ENCODE data around the gene ASCC3. TPM values are rescaled to one million over a fixed set of nuclear protein-coding genes. Genes with fewer than 3 reads are reported as not detected.
A peak's percentile ranks its signal among the peaks of the same experiment; 100 is the strongest.

The ASCC3 gene
- total RNA-seq, 1 donor from 2014 or later: 62.9 TPM

- no peak overlapping the region for H3K27ac Mint-ChIP-seq
Observed at GRCh38 chr6:100724696-100725095, 156.4 kb downstream of the ASCC3 start.

DNA sequence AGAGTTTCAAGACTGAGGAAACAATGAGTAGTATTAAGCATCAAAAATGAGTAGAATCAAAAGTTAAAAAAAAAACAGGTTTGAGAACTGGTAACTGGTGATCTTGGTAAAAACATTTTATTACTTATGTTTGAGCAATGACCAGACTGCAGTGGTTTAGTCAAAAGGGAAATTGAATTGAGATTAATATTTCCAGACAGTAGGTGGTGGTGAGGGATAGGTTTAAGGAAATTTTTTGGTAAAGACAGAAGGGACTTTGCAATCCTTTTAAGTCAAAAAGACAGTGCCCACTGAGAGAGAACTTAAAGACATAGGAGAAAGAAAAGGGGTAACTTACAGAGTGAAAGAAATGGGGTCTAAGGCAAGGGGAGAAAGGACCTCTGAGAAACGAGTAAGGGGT is 156.9 kb downstream of the ASCC3 start:
- intact Hi-C loops (cut with micrococcal nuclease): no loop called here
- peaks cover 6% of the 10 kb centered on the region for H3K4me1 Mint-ChIP-seq (ENCODE audit: low read depth)
- no peak overlapping the region for H3K4me3 Mint-ChIP-seq (ENCODE audit: low read depth)
- no peaks in the 10 kb centered on the region for H3K27me3 Mint-ChIP-seq (ENCODE audit: low read depth)
- H3K27ac Mint-ChIP-seq: no peak overlapping the region
- peaks cover 19% of the 10 kb centered on the region for H3K36me3 Mint-ChIP-seq (ENCODE audit: low read depth)
- DNase-seq (ENCODE audit: low spot score): no peak
- H3K9me3 Mint-ChIP-seq: no peaks in the 10 kb centered on the region

More at GRCh38 chr6:100724696-100725095, 156.4 kb downstream of the ASCC3 start:
- Mint-ChIP-seq H3K4me1 (ENCODE audit: low read depth) (peaks cover 6% of the 10 kb centered on the region), H3K9me3 (no peaks in the 10 kb centered on the region), H3K36me3 (ENCODE audit: low read depth) (peaks cover 19% of the 10 kb centered on the region), H3K27me3 (ENCODE audit: low read depth) (no peaks in the 10 kb centered on the region), H3K4me3 (ENCODE audit: low read depth) (no peak overlapping the region)
- intact Hi-C loops (cut with micrococcal nuclease): no loop called here
- no peak for DNase-seq (ENCODE audit: low spot score)

DNA sequence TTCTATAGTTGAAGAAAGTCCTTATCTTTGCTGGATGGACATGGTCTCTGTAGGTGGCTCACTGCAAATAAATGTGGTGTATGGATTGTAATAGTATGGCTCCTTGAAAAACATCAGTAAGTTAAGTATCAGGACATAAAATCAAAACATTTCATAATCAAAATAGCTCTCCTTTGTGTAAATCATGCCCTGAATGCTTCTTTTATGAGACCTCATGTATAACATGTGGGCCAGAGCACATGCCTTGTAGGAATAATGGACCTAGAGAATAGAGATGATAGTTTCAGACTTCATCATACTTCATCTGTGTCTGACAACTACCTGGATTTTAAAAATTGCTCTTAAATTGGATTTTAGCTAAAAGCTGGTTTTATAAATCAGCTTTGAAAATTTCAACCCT is 159.9 kb downstream of the ASCC3 start:
- Mint-ChIP-seq H3K36me3 (ENCODE audit: low read depth) (peaks cover 23% of the 10 kb centered on the region), H3K4me3 (ENCODE audit: low read depth) (no peak overlapping the region), H3K9me3 (no peaks in the 10 kb centered on the region), H3K4me1 (ENCODE audit: low read depth) (peaks cover 6% of the 10 kb centered on the region), H3K27me3 (ENCODE audit: low read depth) (no peaks in the 10 kb centered on the region), H3K27ac (no peak overlapping the region)
- no peak for DNase-seq (ENCODE audit: low spot score)
- intact Hi-C loops (cut with micrococcal nuclease): no loop called here

DNA sequence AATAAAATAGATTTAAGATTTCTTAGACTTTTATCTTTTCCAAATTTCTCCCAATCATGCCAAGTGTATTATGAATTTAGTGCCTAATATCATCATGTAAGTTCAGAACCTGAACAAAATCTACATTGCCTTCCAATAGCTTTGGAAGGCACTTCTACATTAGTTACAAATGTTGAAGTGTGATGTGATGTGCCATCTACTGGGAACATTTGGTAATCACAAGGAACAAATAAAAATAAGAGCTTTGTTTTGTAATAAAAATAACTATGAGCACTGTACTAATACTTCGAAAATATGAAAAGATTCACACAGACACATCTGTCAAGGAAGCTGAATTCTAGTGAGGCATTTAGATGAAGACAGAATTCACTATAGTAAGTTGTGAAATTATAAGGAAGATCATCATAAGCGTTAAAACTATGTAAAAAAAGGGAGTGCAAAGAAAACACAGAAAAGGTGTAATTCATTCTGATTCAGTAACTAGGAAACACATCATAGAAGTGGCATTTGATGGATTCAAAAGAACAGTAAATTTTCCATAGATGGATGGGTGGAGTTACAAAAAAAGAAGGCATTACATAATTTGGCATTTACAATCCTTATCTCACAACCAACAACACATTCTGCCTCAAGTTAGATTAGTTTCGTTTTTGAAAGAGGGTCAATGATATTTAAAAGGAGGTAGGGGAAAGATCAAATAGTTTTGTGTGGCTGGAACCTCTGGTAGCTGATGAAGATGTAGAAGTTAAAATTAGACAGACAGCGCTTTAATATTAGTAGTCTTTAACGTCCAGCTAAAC is 161.0 kb downstream of the ASCC3 start:
- Mint-ChIP-seq H3K27me3 (ENCODE audit: low read depth) (no peaks in the 10 kb centered on the region), H3K4me1 (ENCODE audit: low read depth) (peaks cover 6% of the 10 kb centered on the region), H3K27ac (no peak overlapping the region), H3K9me3 (no peaks in the 10 kb centered on the region), H3K4me3 (ENCODE audit: low read depth) (no peak overlapping the region), H3K36me3 (ENCODE audit: low read depth) (peaks cover 23% of the 10 kb centered on the region)
- DNase-seq (ENCODE audit: low spot score): no peak
- intact Hi-C loops (cut with micrococcal nuclease): no loop called here

GRCh38 chr6:100712997-100713396 is 168.1 kb downstream of the ASCC3 start:
- intact Hi-C loops (cut with micrococcal nuclease): no loop called here
- H3K4me1 Mint-ChIP-seq (ENCODE audit: low read depth): no peaks in the 10 kb centered on the region

DNA sequence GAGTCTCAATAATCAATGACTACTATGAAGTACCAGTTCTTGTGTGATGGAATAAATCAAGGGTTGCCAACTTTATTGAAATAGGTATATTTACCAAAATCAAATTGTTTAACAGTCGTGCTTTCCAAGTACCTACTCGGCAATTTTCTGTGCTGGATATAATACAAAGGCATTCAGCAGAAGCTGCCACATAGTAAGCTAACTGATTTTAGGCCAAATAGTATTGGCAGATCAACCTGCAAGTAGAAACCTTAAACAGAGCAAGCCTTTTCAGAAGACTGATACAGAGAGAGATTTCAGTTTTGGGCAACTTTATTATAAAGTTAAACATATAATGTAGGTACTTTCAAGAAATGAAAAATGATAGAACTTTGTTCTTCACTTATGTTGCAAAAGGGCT is 174.6 kb downstream of the ASCC3 start:
- intact Hi-C loops (cut with micrococcal nuclease): no loop called here
- Mint-ChIP-seq H3K4me1 (ENCODE audit: low read depth) (peaks cover 7% of the 10 kb centered on the region), H3K27me3 (ENCODE audit: low read depth) (no peaks in the 10 kb centered on the region), H3K36me3 (ENCODE audit: low read depth) (peaks cover 24% of the 10 kb centered on the region), H3K9me3 (peaks cover 10% of the 10 kb centered on the region), H3K4me3 (ENCODE audit: low read depth) (no peak overlapping the region), H3K27ac (no peak overlapping the region)
- no peak for DNase-seq (ENCODE audit: low spot score)

More at GRCh38 chr6:100712997-100713396, 168.1 kb downstream of the ASCC3 start:
- no peak overlapping the region for H3K4me3 Mint-ChIP-seq (ENCODE audit: low read depth)
- no peak for DNase-seq (ENCODE audit: low spot score)
- H3K9me3 Mint-ChIP-seq: no peaks in the 10 kb centered on the region
- no peaks in the 10 kb centered on the region for H3K27me3 Mint-ChIP-seq (ENCODE audit: low read depth)
- no peak overlapping the region for H3K27ac Mint-ChIP-seq
- peaks cover 22% of the 10 kb centered on the region for H3K36me3 Mint-ChIP-seq (ENCODE audit: low read depth)

DNA sequence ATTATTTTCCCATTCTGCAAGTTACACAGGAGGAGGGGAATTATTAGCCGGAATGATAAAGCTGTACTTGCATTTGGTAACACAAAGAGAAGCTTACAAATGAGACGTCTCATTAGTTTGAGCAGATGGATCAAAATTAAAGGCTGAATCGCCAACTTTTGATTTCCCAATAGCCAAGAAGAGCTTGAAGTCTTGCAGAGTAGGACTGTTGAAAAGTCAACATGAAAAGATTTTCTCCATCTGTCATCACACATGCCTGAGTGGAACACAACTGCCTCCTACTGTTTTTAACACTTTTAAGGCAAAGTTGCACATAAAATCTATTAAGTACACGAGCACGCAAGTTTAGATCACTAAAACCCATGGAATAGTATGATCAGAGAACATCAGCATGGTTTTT is 176.2 kb downstream of the ASCC3 start:
- H3K27me3 Mint-ChIP-seq (ENCODE audit: low read depth): no peaks in the 10 kb centered on the region

GRCh38 chr6:100701728-100702127 is 179.4 kb downstream of the ASCC3 start:
- H3K9me3 Mint-ChIP-seq: peaks cover 23% of the 10 kb centered on the region
- DNase-seq (ENCODE audit: low spot score): no peak
- H3K4me1 Mint-ChIP-seq (ENCODE audit: low read depth): peaks cover 7% of the 10 kb centered on the region
- peaks cover 46% of the 10 kb centered on the region for H3K36me3 Mint-ChIP-seq (ENCODE audit: low read depth)
- no peak overlapping the region for H3K4me3 Mint-ChIP-seq (ENCODE audit: low read depth)
- peak overlapping the region; percentile 17 for H3K27ac Mint-ChIP-seq
- intact Hi-C loops (cut with micrococcal nuclease): no loop called here
- no peaks in the 10 kb centered on the region for H3K27me3 Mint-ChIP-seq (ENCODE audit: low read depth)

More for the DNA sequence above, 176.2 kb downstream of the ASCC3 start:
- no peak for DNase-seq (ENCODE audit: low spot score)
- peaks cover 15% of the 10 kb centered on the region for H3K9me3 Mint-ChIP-seq
- H3K27ac Mint-ChIP-seq: no peak overlapping the region
- H3K36me3 Mint-ChIP-seq (ENCODE audit: low read depth): peaks cover 36% of the 10 kb centered on the region
- H3K4me1 Mint-ChIP-seq (ENCODE audit: low read depth): peaks cover 7% of the 10 kb centered on the region
- no peak overlapping the region for H3K4me3 Mint-ChIP-seq (ENCODE audit: low read depth)
- intact Hi-C loops (cut with micrococcal nuclease): no loop called here

DNA sequence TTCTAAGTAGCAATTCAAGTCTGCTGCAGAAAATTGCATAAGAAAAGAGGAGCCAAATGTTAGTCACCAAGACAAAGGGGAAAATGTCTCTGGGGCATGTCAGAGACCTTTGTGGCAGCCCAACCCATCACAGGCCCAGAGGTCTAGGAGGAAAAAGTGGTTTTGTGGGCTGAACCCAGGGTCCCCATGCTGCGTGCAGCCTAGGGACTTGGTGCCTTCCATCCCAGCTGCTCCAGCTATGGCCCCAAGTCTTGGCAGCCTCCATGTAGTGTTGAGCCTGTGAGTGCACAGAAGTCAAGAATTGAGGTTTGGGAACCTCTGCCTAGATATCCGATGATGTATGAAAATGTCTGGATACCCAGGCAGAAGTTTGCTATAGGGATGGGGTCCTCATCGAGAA is 181.1 kb downstream of the ASCC3 start:
- Mint-ChIP-seq H3K4me1 (ENCODE audit: low read depth) (peaks cover 7% of the 10 kb centered on the region), H3K27ac (no peak overlapping the region), H3K27me3 (ENCODE audit: low read depth) (no peaks in the 10 kb centered on the region), H3K4me3 (ENCODE audit: low read depth) (no peak overlapping the region), H3K36me3 (ENCODE audit: low read depth) (peaks cover 42% of the 10 kb centered on the region), H3K9me3 (peaks cover 23% of the 10 kb centered on the region)
- intact Hi-C loops (cut with micrococcal nuclease): no loop called here
- no peak for DNase-seq (ENCODE audit: low spot score)

DNA sequence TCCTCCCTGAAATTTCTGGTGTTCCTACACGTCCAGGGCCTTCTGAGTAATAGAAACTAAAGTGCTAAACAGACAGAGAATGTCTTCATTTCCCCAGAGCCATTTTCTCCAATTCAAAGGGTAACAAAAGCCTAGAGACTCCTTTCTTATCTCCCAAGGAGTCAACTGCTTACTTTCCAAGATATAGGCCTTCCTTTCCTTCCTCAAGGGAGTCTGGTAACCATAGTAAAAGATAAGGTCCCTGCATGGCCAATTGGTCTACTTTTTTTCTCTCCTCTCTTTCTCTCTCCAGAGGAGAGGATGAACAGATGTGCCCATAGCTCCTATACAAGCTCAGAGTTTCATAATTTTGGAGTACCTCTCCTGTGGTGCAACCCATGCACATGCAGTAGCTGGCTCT is 185.7 kb downstream of the ASCC3 start:
- no peak for DNase-seq (ENCODE audit: low spot score)
- Mint-ChIP-seq H3K4me3 (ENCODE audit: low read depth) (no peak overlapping the region), H3K9me3 (peaks cover 8% of the 10 kb centered on the region), H3K27ac (no peak overlapping the region), H3K27me3 (ENCODE audit: low read depth) (no peaks in the 10 kb centered on the region), H3K4me1 (ENCODE audit: low read depth) (no peaks in the 10 kb centered on the region), H3K36me3 (ENCODE audit: low read depth) (peaks cover 17% of the 10 kb centered on the region)
- intact Hi-C loops (cut with micrococcal nuclease): no loop called here

GRCh38 chr6:100693249-100693927 is 187.7 kb downstream of the ASCC3 start:
- H3K27ac Mint-ChIP-seq: no peak overlapping the region
- H3K4me1 Mint-ChIP-seq (ENCODE audit: low read depth): peaks cover 1% of the 10 kb centered on the region
- intact Hi-C loops (cut with micrococcal nuclease): no loop called here

DNA sequence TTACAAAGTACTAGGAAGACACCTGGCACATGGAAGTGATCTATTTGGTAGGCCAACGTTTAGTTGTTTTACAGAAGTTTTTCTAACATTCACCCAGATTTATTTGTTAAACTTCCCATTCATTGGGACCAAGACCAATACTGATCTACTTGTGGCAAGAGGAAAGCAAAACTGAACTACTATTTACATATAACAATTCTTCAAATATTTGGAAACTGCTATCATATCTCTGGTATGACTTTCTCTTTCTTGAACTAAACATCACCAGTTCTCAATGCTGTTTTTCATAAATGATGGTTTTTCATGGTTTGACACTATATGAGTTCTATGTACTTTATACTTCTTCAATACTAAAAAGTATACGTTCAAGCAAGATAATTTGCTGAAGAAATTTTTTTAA is 189.2 kb downstream of the ASCC3 start:
- H3K27me3 Mint-ChIP-seq (ENCODE audit: low read depth): no peaks in the 10 kb centered on the region
- H3K9me3 Mint-ChIP-seq: no peaks in the 10 kb centered on the region
- H3K4me3 Mint-ChIP-seq (ENCODE audit: low read depth): no peak overlapping the region
- H3K4me1 Mint-ChIP-seq (ENCODE audit: low read depth): peaks cover 1% of the 10 kb centered on the region
- H3K36me3 Mint-ChIP-seq (ENCODE audit: low read depth): peaks cover 3% of the 10 kb centered on the region
- intact Hi-C loops (cut with micrococcal nuclease): no loop called here
- H3K27ac Mint-ChIP-seq: no peak overlapping the region
- no peak for DNase-seq (ENCODE audit: low spot score)

More at GRCh38 chr6:100693249-100693927, 187.7 kb downstream of the ASCC3 start:
- Mint-ChIP-seq H3K27me3 (ENCODE audit: low read depth) (no peaks in the 10 kb centered on the region), H3K4me3 (ENCODE audit: low read depth) (no peak overlapping the region), H3K9me3 (no peaks in the 10 kb centered on the region), H3K36me3 (ENCODE audit: low read depth) (no peaks in the 10 kb centered on the region)
- DNase-seq (ENCODE audit: low spot score): no peak

- DNase-seq (ENCODE audit: low spot score): no peak
- H3K27me3 Mint-ChIP-seq (ENCODE audit: low read depth): no peaks in the 10 kb centered on the region
- H3K36me3 Mint-ChIP-seq (ENCODE audit: low read depth): peaks cover 3% of the 10 kb centered on the region
- H3K4me1 Mint-ChIP-seq (ENCODE audit: low read depth): peaks cover 1% of the 10 kb centered on the region
- H3K27ac Mint-ChIP-seq: no peak overlapping the region
- H3K9me3 Mint-ChIP-seq: no peaks in the 10 kb centered on the region
- no peak overlapping the region for H3K4me3 Mint-ChIP-seq (ENCODE audit: low read depth)
- intact Hi-C loops (cut with micrococcal nuclease): no loop called here
Observed at GRCh38 chr6:100686216-100686615, 194.9 kb downstream of the ASCC3 start.

Data from activated T-helper 2 cell treated with anti-CD3 and anti-CD28 coated beads, Interferon-gamma antibody, Interleukin-2, Interleukin-4, amounts not matched to agents 10 μg/mL and 5 μg/mL and 100 μg/mL, durations not matched to agents 14 hours and 24 hours and 36 hours (primary cell).